Activated CD4-positive, alpha-beta T cell treated with anti-CD3 and anti-CD28 coated beads, Interleukin-10, Interleukin-2, amounts not matched to agents 100 ng/mL and 50 ng/mL, durations not matched to agents 16 hours and 8 hours (primary cell): Measurements from ENCODE around the gene NCMAP.

Source experiments
- DNase-seq: peaks from one replicate; pipeline ENCODE4 v3.0.0-alpha.2; 2020

The NCMAP gene

GRCh38 chr1:24636661-24637357 is 80.9 kb downstream of the NCMAP start:
- no peak for DNase-seq

- DNase-seq, result peak; percentile 9
Observed at GRCh38 chr1:24639094-24639493, 83.2 kb downstream of the NCMAP start.

- DNase-seq, result no peak
Observed at GRCh38 chr1:24639881-24640280, 84.0 kb downstream of the NCMAP start.

- no peak for DNase-seq
Observed at GRCh38 chr1:24640288-24640687, 84.4 kb downstream of the NCMAP start.

GRCh38 chr1:24641646-24642151 is 85.8 kb downstream of the NCMAP start:
- peak; percentile 40 for DNase-seq

- DNase-seq, result peak; percentile 100
Observed at GRCh38 chr1:24642481-24643362, 86.8 kb downstream of the NCMAP start, which contains the start of gene SRRM1. Gene SRRM1, plus strand, starts transcription at chr1:24643302. Its CDS starts 25 bp downstream, at chr1:24643327.

GRCh38 chr1:24643363-24644099 is 87.6 kb downstream of the NCMAP start:
- DNase-seq, result peak; percentile 47

GRCh38 chr1:24644100-24644384 is 88.2 kb downstream of the NCMAP start:
- peak; percentile 34 for DNase-seq

- no peak for DNase-seq
Observed at GRCh38 chr1:24648919-24649318, 93.0 kb downstream of the NCMAP start.

GRCh38 chr1:24652382-24652781 is 96.5 kb downstream of the NCMAP start:
- DNase-seq, result no peak

- no peak for DNase-seq
Observed at GRCh38 chr1:24654010-24654409, 98.1 kb downstream of the NCMAP start.

GRCh38 chr1:24656046-24656445 is 100.2 kb downstream of the NCMAP start:
- no peak for DNase-seq

GRCh38 chr1:24657781-24658180 is 101.9 kb downstream of the NCMAP start:
- DNase-seq, result no peak
